ENCODE data around the gene EVX2.

EVX2 gene

GRCh38 chr2:176100547-176101140 lies 16.9 kb upstream of the EVX2 start:
- peaks cover 28% of the 10 kb centered on the region for H3K27me3 ChIP-seq (ENCODE audit: insufficient read depth, poor library complexity, severe bottlenecking)
- no peak overlapping the region for H3K4me3 ChIP-seq (ENCODE audit: severe bottlenecking)

GRCh38 chr2:176099728-176100546 lies 16.2 kb upstream of the EVX2 start, which contains the start of gene HOXD12:
TSS of gene HOXD12 (plus strand) at chr2:176099795. CDS start at chr2:176099802, 7 bp downstream.
- Histone ChIP-seq H3K27ac (ENCODE audit: poor library complexity, severe bottlenecking) (no peak within 1 kb of the TSS), H3K36me3 (ENCODE audit: low read depth) (no peaks in the 10 kb centered on the region), H3K9me3 (ENCODE audit: severe bottlenecking) (no peaks in the 10 kb centered on the region), H3K4me3 (ENCODE audit: severe bottlenecking) (no peak within 1 kb of the TSS), H3K4me1 (ENCODE audit: insufficient read depth, poor library complexity, severe bottlenecking) (no peaks in the 10 kb centered on the region), H3K27me3 (ENCODE audit: insufficient read depth, poor library complexity, severe bottlenecking) (peaks cover 35% of the 10 kb centered on the region)
- TF ChIP-seq CTCF (IDR thresholded peaks at IDR 0.05; ENCODE audit: poor library complexity, severe bottlenecking), result no peak
- DNase-seq (ENCODE audit: low spot score) (no peak), ATAC-seq (ENCODE audit: low read depth) (no peak)

More at GRCh38 chr2:176100547-176101140, 16.9 kb upstream of the EVX2 start:
- Histone ChIP-seq H3K9me3 (ENCODE audit: severe bottlenecking) (no peaks in the 10 kb centered on the region), H3K4me1 (ENCODE audit: insufficient read depth, poor library complexity, severe bottlenecking) (no peaks in the 10 kb centered on the region), H3K36me3 (ENCODE audit: low read depth) (no peaks in the 10 kb centered on the region), H3K27ac (ENCODE audit: poor library complexity, severe bottlenecking) (no peak overlapping the region)
- TF ChIP-seq CTCF (IDR thresholded peaks at IDR 0.05; ENCODE audit: poor library complexity, severe bottlenecking), result no peak
- DNase-seq (ENCODE audit: low spot score), result no peak
- no peak for ATAC-seq (ENCODE audit: low read depth)

GRCh38 chr2:176099159-176099727 lies 15.5 kb upstream of the EVX2 start:
- no peak for DNase-seq (ENCODE audit: low spot score)
- no peak for ATAC-seq (ENCODE audit: low read depth)
- no peaks in the 10 kb centered on the region for H3K4me1 ChIP-seq (ENCODE audit: insufficient read depth, poor library complexity, severe bottlenecking)
- no peak overlapping the region for H3K4me3 ChIP-seq (ENCODE audit: severe bottlenecking)
- peaks cover 42% of the 10 kb centered on the region for H3K27me3 ChIP-seq (ENCODE audit: insufficient read depth, poor library complexity, severe bottlenecking)
- H3K9me3 ChIP-seq (ENCODE audit: severe bottlenecking), result no peaks in the 10 kb centered on the region
- no peaks in the 10 kb centered on the region for H3K36me3 ChIP-seq (ENCODE audit: low read depth)
- no peak overlapping the region for H3K27ac ChIP-seq (ENCODE audit: poor library complexity, severe bottlenecking)
- no peak for TF ChIP-seq CTCF (IDR thresholded peaks at IDR 0.05; ENCODE audit: poor library complexity, severe bottlenecking)

GRCh38 chr2:176098366-176099158 lies 14.8 kb upstream of the EVX2 start:
- Histone ChIP-seq H3K9me3 (ENCODE audit: severe bottlenecking) (no peaks in the 10 kb centered on the region), H3K4me3 (ENCODE audit: severe bottlenecking) (no peak overlapping the region), H3K27me3 (ENCODE audit: insufficient read depth, poor library complexity, severe bottlenecking) (peaks cover 49% of the 10 kb centered on the region), H3K4me1 (ENCODE audit: insufficient read depth, poor library complexity, severe bottlenecking) (no peaks in the 10 kb centered on the region), H3K27ac (ENCODE audit: poor library complexity, severe bottlenecking) (no peak overlapping the region), H3K36me3 (ENCODE audit: low read depth) (no peaks in the 10 kb centered on the region)
- TF ChIP-seq CTCF (IDR thresholded peaks at IDR 0.05; ENCODE audit: poor library complexity, severe bottlenecking), result no peak
- DNase-seq (ENCODE audit: low spot score) (no peak), ATAC-seq (ENCODE audit: low read depth) (no peak)

All from RWPE2 (cell line).